IPS-18c (cell line): ENCODE measurements around the gene POLR2E.

Source experiments
- H3K4me3 ChIP-seq: 2 replicates; pipeline ENCODE4 v1.7.0; 2013; ENCODE audit warnings: low read depth, mild to moderate bottlenecking, low read length, moderate library complexity; ENCODE audit not compliant: insufficient read depth
- H3K9me3 ChIP-seq: one replicate; pipeline ENCODE4 v1.6.1; 2013; ENCODE audit warnings: mild to moderate bottlenecking, low read length, moderate library complexity; ENCODE audit not compliant: control insufficient read depth, insufficient read depth

POLR2E gene

GRCh38 chr19:1076951-1077350, 18.2 kb downstream of the POLR2E start:
- Histone ChIP-seq H3K4me3 (no peak overlapping the region), H3K9me3 (no peaks in the 10 kb centered on the region)

- H3K4me3 ChIP-seq, result no peak overlapping the region
- H3K9me3 ChIP-seq, result no peaks in the 10 kb centered on the region
These were observed 19.2 kb downstream of the POLR2E start for GRCh38 chr19:1076046-1076386.

GRCh38 chr19:1074544-1075283, 20.5 kb downstream of the POLR2E start:
- Histone ChIP-seq H3K4me3 (no peak overlapping the region), H3K9me3 (no peaks in the 10 kb centered on the region)

DNA sequence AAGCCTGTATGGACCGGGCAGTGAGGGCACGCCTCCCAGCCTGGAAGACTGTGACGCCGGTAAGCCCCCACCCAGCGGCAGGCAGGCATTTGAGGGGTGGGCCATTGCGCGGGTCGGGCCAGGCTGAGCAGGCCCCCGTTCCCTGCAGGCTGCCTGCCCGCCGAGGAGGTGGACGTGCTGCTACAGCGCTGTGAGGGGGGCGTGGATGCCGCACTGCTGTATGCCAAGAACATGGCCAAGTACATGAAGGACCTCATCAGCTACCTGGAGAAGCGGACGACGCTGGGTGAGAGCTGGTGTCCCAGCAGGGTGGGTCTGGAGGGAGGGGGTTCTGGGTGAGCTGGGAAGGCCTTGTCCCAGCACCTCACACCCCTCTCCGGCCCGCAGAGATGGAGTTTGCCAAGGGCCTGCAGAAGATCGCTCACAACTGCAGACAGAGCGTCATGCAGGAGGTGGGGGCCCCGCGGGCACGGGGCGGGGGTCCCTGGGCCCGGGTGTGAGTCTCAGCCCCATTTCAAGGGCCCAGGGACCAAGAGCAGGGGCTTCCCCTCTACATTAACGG, 21.1 kb downstream of the POLR2E start:
- Histone ChIP-seq H3K9me3 (no peaks in the 10 kb centered on the region), H3K4me3 (no peak overlapping the region)

GRCh38 chr19:1073063-1073955, 21.9 kb downstream of the POLR2E start:
- Histone ChIP-seq H3K9me3 (no peaks in the 10 kb centered on the region), H3K4me3 (no peak overlapping the region)

- H3K4me3 ChIP-seq, result no peak overlapping the region
- no peaks in the 10 kb centered on the region for H3K9me3 ChIP-seq
These were observed 22.7 kb downstream of the POLR2E start for GRCh38 chr19:1072371-1073015.

DNA sequence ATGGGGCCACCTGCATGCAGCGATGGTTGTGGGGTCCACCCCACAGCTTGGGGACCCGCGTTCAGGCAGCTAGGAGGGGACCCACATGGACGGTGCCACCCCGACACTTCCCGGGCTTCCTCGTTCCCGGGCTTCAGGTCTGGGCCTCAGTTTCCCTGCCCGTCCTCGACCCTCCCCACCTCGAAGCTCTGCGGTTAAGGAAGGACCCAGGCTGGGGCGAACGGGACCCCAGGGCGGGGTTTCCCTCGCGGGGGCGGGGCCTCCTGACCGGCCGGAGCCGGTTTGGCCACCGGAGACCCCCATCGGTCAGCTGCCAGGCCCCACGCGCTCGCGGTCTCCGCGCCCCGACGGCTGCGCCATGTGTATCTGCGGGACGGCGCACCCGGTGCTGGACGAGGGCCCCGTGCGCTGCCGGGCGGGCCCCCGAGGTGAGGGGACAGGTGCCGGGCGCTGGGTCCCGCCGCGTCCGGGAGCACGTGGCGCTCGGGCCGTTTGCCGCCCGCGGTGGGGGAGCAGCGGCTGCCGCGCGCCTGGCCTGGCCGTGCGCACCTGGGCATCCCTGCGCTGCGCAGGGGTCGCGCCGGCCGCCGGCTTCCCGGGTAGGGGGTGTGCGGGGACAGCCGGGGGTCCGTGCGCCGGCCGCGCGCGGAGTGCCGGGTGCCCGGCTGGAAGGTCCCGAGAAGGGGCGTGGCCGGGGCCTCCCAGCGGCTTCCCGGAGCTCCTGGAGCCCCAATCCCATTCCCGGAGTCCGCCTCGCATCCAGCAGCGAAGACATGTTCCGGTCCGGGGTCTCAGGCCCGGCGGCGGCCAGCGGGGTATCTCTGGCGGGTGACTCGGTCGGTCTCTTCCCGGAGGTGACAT, 24.0 kb downstream of the POLR2E start:
- Histone ChIP-seq H3K4me3 (peak overlapping the region; percentile 56), H3K9me3 (no peaks in the 10 kb centered on the region)

DNA sequence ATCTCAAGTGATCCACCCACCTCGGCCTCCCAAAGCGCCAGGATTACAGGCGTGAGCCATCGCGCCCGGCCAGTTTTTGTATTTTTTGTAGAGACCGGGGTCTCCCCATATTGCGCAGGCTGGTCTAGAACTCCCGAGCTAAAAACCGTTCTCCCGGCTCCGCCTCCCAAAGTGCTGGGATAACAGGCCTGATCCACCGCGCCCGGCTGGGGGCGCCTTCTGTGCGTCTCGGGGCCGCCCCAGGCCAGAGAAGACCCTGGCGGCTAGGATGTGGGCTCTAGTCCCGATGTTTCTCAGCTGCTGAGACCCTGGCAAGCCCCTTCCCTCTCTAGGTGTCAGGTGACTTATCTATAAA, 24.6 kb downstream of the POLR2E start:
- Histone ChIP-seq H3K9me3 (no peaks in the 10 kb centered on the region), H3K4me3 (peak overlapping the region; percentile 56; the same call in 1 of the 2 replicates)

GRCh38 chr19:1069009-1069779, 26.0 kb downstream of the POLR2E start:
- no peaks in the 10 kb centered on the region for H3K9me3 ChIP-seq
- no peak overlapping the region for H3K4me3 ChIP-seq

GRCh38 chr19:1068009-1069001, 26.9 kb downstream of the POLR2E start:
- Histone ChIP-seq H3K9me3 (no peaks in the 10 kb centered on the region), H3K4me3 (no peak overlapping the region)

- Histone ChIP-seq H3K9me3 (no peaks in the 10 kb centered on the region), H3K4me3 (peak overlapping the region; percentile 59)
These were observed 27.7 kb downstream of the POLR2E start for GRCh38 chr19:1067341-1067957.

- Histone ChIP-seq H3K4me3 (peak within 1 kb of the TSS; percentile 59), H3K9me3 (no peaks in the 10 kb centered on the region)
These were observed 28.3 kb downstream of the POLR2E start, which contains the start of gene ARHGAP45 for GRCh38 chr19:1066748-1067340. Gene ARHGAP45 (plus strand): TSS chr19:1067167. CDS start chr19:1067406, 239 bp downstream.

DNA sequence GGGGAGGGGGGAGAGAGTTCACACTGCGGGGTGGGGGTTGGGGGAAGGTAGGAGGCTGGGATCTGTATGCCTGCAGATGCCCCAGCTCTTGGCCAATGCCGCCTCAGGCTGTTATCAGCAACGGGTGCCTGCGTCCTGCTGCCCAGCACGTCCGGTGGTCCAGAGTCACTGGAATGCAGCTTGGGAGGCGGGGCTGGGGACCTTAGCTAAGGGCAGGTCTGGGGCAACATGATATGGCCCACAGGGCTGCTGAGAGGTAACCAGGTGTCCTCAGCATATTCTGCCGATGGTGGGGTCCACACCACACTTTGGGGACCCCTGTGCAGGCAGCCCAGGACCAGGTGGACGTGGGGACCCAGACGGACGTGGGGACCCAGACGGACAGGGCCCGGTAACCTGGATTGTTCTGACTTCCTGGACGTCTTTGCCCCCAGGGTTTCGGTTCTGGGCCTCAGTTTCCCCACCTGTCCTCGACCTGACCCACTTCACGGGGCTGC, 28.9 kb downstream of the POLR2E start:
- H3K4me3 ChIP-seq, result 0 out of 2 replicates have a peak overlapping the region, but pooled peaks have one; percentile 59
- H3K9me3 ChIP-seq, result no peaks in the 10 kb centered on the region

DNA sequence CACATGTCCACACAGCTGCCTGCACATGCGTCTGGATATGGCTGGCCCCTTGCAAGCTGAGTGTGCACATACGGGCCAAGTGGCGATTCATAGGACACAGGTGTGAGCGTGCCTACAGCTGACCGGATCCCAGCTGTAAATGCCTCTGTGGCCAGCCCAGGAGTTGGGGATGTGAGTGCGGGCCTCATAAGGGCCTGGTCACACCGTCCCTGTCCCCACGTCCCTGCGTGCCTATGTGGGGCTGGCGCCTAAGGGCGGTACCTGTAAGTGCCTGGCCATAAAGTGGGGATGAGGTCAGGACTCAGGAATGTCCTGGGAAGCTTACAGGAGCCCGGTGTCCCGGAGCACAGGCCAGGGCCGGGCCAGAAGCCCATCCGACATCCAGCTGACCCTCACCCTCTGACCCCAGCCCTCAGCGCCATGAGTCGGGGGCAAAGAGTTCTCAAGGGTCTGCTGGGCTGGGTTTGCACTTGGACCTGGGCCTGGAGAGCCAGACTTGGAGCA, 29.5 kb downstream of the POLR2E start:
- H3K4me3 ChIP-seq, result no peak overlapping the region
- H3K9me3 ChIP-seq, result no peaks in the 10 kb centered on the region
